GM10248 (cell line): ENCODE data around the gene CHST9.

Experiments used
- CTCF ChIA-PET: fragments of 300-600 bp; sonication (Branson Sonifier 250); formaldehyde crosslinking; extraction: SDS; loops from one replicate; lab custom pipeline; 2021; ENCODE audit warnings: antibody characterized with exemption; lab: Yijun Ruan, JAX
- POLR2A ChIA-PET: fragments of 350-650 bp; sonication (Branson Sonifier 250); formaldehyde crosslinking; extraction: SDS; loops from one replicate; lab custom pipeline; 2020; ENCODE audit warnings: antibody characterized with exemption; lab: Yijun Ruan, JAX
- DNase-seq: peaks from one replicate; pipeline ENCODE4 v3.0.0; 2012; ENCODE audit errors: extremely low spot score
- CTCF ChIP-seq: IDR thresholded peaks from 2 replicates; pipeline ENCODE4 v1.5.1; 2012; ENCODE audit warnings: mild to moderate bottlenecking, low read depth; ENCODE audit errors: extremely low read depth, missing control alignments, control extremely low read depth

The CHST9 gene

GRCh38 chr18:27223526-27224291 is 38.6 kb upstream of the CHST9 start:
- POLR2A ChIA-PET: no interaction called here
- no peak for DNase-seq
- CTCF ChIA-PET: no interaction called here
- no peak for TF ChIP-seq CTCF

DNA sequence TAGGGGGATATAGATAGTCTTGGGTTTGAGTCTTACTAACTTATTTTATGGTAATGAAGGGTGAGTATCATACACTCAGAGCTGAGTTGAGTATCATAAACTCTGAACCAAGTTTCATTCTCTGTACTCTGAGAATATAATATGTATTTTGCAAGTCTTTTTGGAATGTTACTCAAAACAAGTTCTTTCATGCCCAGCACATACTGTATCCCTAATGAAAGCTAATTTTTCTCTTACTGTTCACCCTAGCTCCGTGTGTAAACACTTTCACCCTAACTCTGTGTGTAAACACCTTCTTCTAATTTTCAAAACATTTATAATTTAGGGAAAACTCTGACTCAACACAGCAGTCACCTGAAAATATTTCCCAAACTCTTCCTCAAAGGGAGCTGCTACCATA is 29.7 kb upstream of the CHST9 start:
- ChIA-PET CTCF (no interaction called here), POLR2A (no interaction called here)

DNA sequence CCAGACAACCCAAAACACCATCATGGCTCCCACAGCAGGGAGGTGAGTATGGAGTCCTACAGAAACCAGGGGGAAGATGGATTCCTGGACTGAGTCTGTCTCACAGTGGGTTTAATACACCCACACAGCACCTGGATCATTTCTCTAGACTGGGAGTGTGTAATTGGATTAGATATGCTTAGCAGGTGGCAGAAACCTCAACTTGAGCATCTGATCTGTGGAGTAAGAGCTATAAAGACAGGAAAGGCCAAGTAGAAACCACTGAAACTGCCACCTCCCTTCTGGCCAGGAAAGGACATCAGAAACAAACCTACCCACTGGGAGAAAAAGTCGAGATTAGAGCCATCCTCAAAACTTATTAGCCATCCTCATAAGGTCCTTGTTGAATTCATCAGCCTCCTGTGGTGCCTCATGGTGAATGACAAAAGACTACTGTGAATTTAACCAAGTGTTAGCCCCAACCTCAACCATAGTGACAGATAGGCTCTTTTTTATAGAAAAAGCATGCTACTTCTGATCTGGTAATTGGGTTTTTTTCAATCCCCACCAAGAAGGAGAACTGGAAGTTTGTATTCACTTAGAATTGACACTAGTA is 28.1 kb upstream of the CHST9 start:
- TF ChIP-seq CTCF: no peak
- DNase-seq: no peak
- POLR2A ChIA-PET: no interaction called here

More for the DNA sequence above, 29.7 kb upstream of the CHST9 start:
- no peak for TF ChIP-seq CTCF
- DNase-seq: no peak

DNA sequence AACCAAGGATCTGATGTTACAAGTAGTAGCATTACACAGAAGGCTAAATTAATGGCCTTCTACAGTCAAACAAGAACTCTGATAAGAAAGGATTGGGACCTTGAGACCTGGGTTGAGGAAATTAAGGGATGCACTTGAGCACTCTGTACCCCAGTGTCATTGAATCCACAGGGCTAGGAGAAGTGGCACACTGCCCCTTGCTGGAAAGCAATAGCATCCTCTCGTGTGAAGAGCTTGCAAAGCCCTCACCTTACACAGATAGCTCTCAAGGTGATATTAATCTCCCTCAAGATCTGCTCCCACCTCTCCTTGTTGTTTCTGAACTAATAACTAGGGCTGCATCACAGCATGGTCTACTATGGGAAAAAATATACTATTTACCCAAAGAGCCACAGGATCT is 26.5 kb upstream of the CHST9 start:
- ChIA-PET POLR2A (no interaction called here), CTCF (no interaction called here)
- no peak for DNase-seq
- no peak for TF ChIP-seq CTCF

More for the DNA sequence above, 28.1 kb upstream of the CHST9 start:
- CTCF ChIA-PET: no interaction called here

- CTCF ChIA-PET: interaction anchor here (1.5 kb wide), 1 partner anchor 15 kb away, joined by 3 read pairs; no protein-coding TSS in a partner anchor
- no peak for DNase-seq
- no peak for TF ChIP-seq CTCF
- POLR2A ChIA-PET: no interaction called here
These were observed 21.3 kb upstream of the CHST9 start for GRCh38 chr18:27206411-27206810.

GRCh38 chr18:27202741-27203140 is 17.6 kb upstream of the CHST9 start:
- TF ChIP-seq CTCF: no peak
- ChIA-PET CTCF (interaction anchor here (1.3 kb wide), 1 partner anchor 19 kb away, joined by 3 read pairs; no protein-coding TSS in a partner anchor), POLR2A (no interaction called here)
- DNase-seq: no peak
